ENCODE results near the gene PLCH1.

The PLCH1 gene

DNA sequence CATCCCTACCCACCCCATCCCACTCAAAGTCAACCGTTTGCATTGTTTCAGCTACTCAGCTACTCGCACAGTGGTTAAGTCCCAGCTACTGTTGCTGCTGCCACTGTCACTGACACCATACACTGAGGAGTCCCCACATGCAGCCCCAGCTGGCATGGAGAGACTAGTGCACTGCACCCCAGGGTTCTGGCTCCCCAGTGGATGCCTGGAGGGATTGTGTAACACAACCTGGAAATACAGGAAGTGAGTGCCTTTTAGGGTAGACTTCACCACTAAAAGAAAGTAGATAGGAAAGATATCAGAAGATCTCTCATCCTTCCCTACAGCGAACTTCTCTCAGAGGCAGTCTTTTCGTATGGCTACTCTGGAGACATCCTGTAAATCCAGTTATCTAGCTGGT, 282.2 kb downstream of the PLCH1 start:
- TF ChIP-seq, protein P1, sequence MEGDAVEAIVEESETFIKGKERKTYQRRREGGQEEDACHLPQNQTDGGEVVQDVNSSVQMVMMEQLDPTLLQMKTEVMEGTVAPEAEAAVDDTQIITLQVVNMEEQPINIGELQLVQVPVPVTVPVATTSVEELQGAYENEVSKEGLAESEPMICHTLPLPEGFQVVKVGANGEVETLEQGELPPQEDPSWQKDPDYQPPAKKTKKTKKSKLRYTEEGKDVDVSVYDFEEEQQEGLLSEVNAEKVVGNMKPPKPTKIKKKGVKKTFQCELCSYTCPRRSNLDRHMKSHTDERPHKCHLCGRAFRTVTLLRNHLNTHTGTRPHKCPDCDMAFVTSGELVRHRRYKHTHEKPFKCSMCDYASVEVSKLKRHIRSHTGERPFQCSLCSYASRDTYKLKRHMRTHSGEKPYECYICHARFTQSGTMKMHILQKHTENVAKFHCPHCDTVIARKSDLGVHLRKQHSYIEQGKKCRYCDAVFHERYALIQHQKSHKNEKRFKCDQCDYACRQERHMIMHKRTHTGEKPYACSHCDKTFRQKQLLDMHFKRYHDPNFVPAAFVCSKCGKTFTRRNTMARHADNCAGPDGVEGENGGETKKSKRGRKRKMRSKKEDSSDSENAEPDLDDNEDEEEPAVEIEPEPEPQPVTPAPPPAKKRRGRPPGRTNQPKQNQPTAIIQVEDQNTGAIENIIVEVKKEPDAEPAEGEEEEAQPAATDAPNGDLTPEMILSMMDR (IDR thresholded peaks at IDR 0.05; ENCODE audit: low read depth, low read length, missing control alignments) = no peak
- no peak overlapping the region for H3K4me3 ChIP-seq (replicated peaks; ENCODE audit: low read depth, low read length)
- DNase-seq (ENCODE audit: extremely low read depth, low read depth) = no peak

DNA sequence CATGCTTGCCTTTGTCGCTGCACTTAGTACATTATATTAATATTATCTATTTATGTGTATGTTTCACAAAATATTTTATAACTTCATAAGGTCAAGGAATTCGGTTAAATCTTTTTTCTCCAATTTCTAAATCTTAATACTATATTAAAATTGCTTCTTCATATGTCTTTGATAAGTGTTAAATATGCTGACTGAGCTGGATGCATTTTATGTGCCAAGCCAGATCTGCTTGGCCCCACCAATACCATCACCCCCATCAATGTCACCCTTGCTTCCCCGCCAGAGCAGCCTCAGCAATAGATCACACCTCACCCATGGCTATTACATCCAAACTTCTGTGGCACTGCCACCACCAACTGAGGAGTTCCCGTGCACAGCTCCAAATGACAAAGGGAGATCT, 287.3 kb downstream of the PLCH1 start:
- TF ChIP-seq, protein P1 (IDR thresholded peaks at IDR 0.05; ENCODE audit: low read depth, low read length, missing control alignments) = no peak

DNA sequence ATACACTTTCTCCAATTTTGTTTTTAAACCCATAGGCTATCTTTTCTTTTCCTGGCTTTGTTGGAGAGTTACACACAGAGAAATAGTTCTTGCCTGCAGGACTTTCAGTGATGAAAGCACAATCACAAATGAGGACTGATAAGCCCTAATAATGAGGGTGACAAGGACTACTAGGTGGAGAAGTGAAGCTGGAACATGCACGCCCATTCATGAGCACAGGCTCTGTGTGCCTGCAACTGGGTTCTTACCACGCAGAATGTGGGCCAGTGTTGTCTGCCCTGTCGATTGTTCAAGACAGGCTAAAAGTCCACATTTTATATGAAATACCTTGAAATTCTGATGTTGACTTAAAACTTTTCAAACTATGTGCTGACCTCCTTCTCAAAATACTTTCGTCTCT, 289.1 kb downstream of the PLCH1 start:
- TF ChIP-seq, protein P1 (IDR thresholded peaks at IDR 0.05; ENCODE audit: low read depth, low read length, missing control alignments) = no peak
- no peak overlapping the region for H3K4me3 ChIP-seq (replicated peaks; ENCODE audit: low read depth, low read length)
- DNase-seq (ENCODE audit: extremely low read depth, low read depth) = no peak

More for the DNA sequence above, 287.3 kb downstream of the PLCH1 start:
- no peak for DNase-seq (ENCODE audit: extremely low read depth, low read depth)
- H3K4me3 ChIP-seq (replicated peaks; ENCODE audit: low read depth, low read length) = no peak overlapping the region

DNA sequence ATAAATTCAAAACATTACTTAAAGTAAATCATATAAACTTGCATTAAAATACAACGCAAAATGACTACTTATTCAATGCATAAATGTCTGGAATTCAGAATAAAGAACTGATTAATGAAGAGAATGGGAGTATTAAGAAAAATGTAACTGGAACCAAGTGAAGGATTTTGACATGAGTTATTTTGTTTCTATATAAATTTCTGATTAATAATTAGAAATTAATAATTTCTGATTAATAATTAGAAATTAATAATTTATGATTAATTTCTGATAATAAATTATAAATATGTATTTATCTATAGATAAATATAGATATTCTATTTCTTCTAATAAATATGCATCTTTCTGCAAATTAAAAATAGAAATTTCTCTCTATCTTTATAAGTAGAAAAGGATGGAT, 291.4 kb downstream of the PLCH1 start:
- TF ChIP-seq, protein P1 (IDR thresholded peaks at IDR 0.05; ENCODE audit: low read depth, low read length, missing control alignments) = no peak
- H3K4me3 ChIP-seq (replicated peaks; ENCODE audit: low read depth, low read length) = no peak overlapping the region
- DNase-seq (ENCODE audit: extremely low read depth, low read depth) = no peak

DNA sequence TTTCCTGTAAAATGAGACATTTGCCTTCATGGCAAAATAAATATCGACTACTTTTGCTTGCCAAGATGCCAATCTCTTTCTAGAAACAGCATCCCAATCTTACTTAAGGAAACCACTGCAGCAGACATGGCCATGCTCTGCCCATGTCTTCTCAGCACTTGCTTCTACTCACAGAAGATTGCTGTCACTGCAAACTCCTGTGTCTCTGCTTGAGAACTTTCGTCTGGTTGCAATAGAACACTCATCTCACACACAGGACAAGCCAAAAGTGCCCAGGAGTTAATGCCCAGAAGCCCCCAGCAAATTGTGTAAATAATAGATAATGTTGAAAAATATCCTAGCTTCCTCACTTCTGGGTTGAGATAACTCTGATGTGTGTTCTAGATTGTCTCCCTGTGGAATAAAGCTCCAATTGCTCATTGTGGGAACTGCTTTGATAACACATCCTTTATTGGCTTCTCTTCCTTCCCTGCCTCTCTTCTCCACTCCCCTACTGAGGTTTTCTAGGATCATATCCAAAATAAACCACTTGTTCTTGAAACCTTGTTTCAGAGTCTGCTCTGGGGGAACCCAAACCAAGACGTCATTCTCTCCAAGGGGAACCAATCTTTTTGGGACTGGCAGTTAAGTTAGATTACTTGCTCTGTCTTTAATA, 295.1 kb downstream of the PLCH1 start:
- H3K4me3 ChIP-seq (replicated peaks; ENCODE audit: low read depth, low read length) = no peak overlapping the region
- TF ChIP-seq, protein P1 (IDR thresholded peaks at IDR 0.05; ENCODE audit: low read depth, low read length, missing control alignments) = no peak
- no peak for DNase-seq (ENCODE audit: extremely low read depth, low read depth)

DNA sequence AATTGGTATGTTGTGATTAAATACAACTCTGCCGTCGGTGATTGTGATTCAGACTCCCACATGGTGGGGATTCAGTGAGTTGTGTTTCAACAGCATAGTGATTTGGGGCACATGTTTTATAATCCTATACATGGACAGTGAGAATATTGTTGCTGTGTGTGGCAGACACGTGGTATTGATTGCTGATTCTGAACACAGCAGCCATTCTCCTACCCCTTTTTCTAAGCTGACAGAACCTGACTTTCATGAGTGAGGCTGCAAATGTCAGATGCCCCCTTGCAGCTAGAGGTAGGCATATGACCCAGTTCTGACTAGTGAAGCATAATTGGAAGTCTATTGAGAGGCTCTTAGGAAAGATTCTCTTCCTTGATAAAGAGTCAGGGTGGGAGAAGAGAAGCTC, 296.3 kb downstream of the PLCH1 start:
- DNase-seq (ENCODE audit: extremely low read depth, low read depth) = no peak
- no peak overlapping the region for H3K4me3 ChIP-seq (replicated peaks; ENCODE audit: low read depth, low read length)
- TF ChIP-seq, protein P1 (IDR thresholded peaks at IDR 0.05; ENCODE audit: low read depth, low read length, missing control alignments) = no peak

DNA sequence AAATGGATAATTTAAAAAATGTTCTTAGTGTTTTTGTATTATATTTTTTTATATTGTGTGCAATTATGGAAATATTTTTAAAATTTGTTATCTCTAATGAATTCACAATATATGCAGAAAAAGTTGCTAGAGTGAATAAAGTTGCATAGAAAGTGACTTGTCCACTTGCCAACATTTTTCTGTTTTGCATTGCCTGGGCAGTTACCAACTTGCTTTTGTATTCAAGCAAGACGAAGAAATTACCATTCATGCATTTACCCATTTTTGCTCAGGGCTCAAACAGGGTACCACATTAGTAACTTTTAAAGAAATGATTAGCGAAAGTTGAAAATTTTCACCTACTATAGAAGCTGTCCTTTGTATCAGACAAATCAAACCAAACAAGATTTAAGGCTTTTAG, 298.5 kb downstream of the PLCH1 start:
- no peak overlapping the region for H3K4me3 ChIP-seq (replicated peaks; ENCODE audit: low read depth, low read length)
- DNase-seq (ENCODE audit: extremely low read depth, low read depth) = no peak
- TF ChIP-seq, protein P1 (IDR thresholded peaks at IDR 0.05; ENCODE audit: low read depth, low read length, missing control alignments) = no peak

All from HFF-Myc (cell line).